ENCODE results near the gene LPP. TPM values are rescaled to one million over a fixed set of nuclear protein-coding genes. Genes with fewer than 3 reads are reported as not detected.

Gene LPP
- total RNA-seq, 1 experiment from 2014 or later, result 20.4 TPM

DNA sequence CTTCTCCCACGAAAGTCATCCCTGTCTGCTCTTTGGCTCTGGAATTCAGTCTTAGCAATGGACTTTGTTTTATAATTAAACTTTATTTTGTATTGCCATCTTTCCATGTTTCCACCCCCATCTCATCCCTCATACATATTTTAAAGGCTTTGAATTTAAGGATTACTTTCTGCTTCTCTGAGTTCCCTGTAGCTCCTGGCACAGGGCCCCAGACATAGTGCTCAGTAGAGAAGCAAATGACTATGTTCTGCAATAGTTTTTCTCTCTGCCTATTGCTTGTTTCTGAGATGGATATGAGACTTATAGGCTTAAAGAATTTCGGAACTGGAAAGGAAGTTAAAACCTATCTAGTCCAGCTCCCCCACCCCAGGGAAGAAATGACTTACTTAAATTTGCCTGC is 197.0 kb downstream of the LPP start:
- H2AFZ ChIP-seq (ENCODE audit: low read length), result no peak overlapping the region
- H4K20me1 ChIP-seq (ENCODE audit: low read length), result no peaks in the 10 kb centered on the region
- no peak overlapping the region for H3K27ac ChIP-seq (ENCODE audit: low read length)
- H3K36me3 ChIP-seq (ENCODE audit: low read depth, low read length), result no peaks in the 10 kb centered on the region
- H3K27me3 ChIP-seq (ENCODE audit: low read length), result no peaks in the 10 kb centered on the region
- ChIA-PET POLR2A (ENCODE audit: unreplicated experiment) (no interaction called here), CTCF (no interaction called here)
- no peaks in the 10 kb centered on the region for H3K79me2 ChIP-seq (ENCODE audit: low read length)
- H3K4me3 ChIP-seq (ENCODE audit: low read length), result no peak overlapping the region
- no peak for ATAC-seq
- DNase-seq, result no peak
- H3K9me3 ChIP-seq (ENCODE audit: low read length), result no peaks in the 10 kb centered on the region
- no peaks in the 10 kb centered on the region for H3K9me2 ChIP-seq (replicated peaks; ENCODE audit: low read length)
- no peak for TF ChIP-seq EZH2phosphoT487 (IDR thresholded peaks at IDR 0.05; ENCODE audit: borderline replicate concordance, low read length)
- TF ChIP-seq, protein P1, sequence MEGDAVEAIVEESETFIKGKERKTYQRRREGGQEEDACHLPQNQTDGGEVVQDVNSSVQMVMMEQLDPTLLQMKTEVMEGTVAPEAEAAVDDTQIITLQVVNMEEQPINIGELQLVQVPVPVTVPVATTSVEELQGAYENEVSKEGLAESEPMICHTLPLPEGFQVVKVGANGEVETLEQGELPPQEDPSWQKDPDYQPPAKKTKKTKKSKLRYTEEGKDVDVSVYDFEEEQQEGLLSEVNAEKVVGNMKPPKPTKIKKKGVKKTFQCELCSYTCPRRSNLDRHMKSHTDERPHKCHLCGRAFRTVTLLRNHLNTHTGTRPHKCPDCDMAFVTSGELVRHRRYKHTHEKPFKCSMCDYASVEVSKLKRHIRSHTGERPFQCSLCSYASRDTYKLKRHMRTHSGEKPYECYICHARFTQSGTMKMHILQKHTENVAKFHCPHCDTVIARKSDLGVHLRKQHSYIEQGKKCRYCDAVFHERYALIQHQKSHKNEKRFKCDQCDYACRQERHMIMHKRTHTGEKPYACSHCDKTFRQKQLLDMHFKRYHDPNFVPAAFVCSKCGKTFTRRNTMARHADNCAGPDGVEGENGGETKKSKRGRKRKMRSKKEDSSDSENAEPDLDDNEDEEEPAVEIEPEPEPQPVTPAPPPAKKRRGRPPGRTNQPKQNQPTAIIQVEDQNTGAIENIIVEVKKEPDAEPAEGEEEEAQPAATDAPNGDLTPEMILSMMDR (conservative IDR thresholded peaks at IDR 0.05; ENCODE audit: low read depth, low read length), result no peak
- no peak for TF ChIP-seq EZH2 (IDR thresholded peaks at IDR 0.05; ENCODE audit: low read length, unreplicated experiment)
- intact Hi-C loops (cut with micrococcal nuclease), result no loop called here
- no peak overlapping the region for H3K9ac ChIP-seq (ENCODE audit: low read length)
- BruUV-seq (replicated peaks), result no TSS peak
- no peaks in the 10 kb centered on the region for H3F3A ChIP-seq (ENCODE audit: low read length, unreplicated experiment)
- H3K4me2 ChIP-seq (ENCODE audit: low read length), result no peak overlapping the region
- H3K4me1 ChIP-seq (ENCODE audit: insufficient read depth, low read length), result peaks cover 11% of the 10 kb centered on the region

DNA sequence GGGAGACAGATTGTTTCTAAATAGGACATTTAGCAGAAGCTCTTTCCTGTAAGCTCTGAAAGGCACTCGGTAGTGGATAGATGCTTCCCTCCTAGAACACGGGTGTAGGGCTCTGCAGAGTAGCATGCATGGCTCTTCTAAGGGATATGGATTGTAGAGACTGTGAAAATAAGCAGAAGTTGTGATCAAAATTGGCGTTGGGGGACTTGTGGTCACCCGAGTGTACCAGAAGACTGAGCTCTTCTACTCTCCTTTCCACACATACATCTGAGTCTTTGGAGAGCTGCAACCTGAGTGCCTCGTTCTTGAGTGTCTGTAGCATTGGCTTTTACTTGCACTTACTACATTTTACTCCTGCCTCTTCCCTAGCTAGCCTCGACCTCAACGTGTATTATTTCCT is 197.7 kb downstream of the LPP start:
- no peak overlapping the region for H3K4me2 ChIP-seq (ENCODE audit: low read length)
- H3K27me3 ChIP-seq (ENCODE audit: low read length), result no peaks in the 10 kb centered on the region
- H3K4me3 ChIP-seq (ENCODE audit: low read length), result no peak overlapping the region
- no peaks in the 10 kb centered on the region for H4K20me1 ChIP-seq (ENCODE audit: low read length)
- H3K9ac ChIP-seq (ENCODE audit: low read length), result no peak overlapping the region
- ATAC-seq, result no peak
- no peaks in the 10 kb centered on the region for H3K79me2 ChIP-seq (ENCODE audit: low read length)
- ChIA-PET CTCF (no interaction called here), POLR2A (ENCODE audit: unreplicated experiment) (no interaction called here)
- no peak overlapping the region for H2AFZ ChIP-seq (ENCODE audit: low read length)
- H3K9me2 ChIP-seq (replicated peaks; ENCODE audit: low read length), result no peaks in the 10 kb centered on the region
- intact Hi-C loops (cut with micrococcal nuclease), result no loop called here
- H3K4me1 ChIP-seq (ENCODE audit: insufficient read depth, low read length), result peaks cover 11% of the 10 kb centered on the region
- no peaks in the 10 kb centered on the region for H3F3A ChIP-seq (ENCODE audit: low read length, unreplicated experiment)
- TF ChIP-seq EZH2 (IDR thresholded peaks at IDR 0.05; ENCODE audit: low read length, unreplicated experiment) (no peak), EZH2phosphoT487 (IDR thresholded peaks at IDR 0.05; ENCODE audit: borderline replicate concordance, low read length) (no peak)
- TF ChIP-seq, protein P1 (conservative IDR thresholded peaks at IDR 0.05; ENCODE audit: low read depth, low read length), result no peak
- no peaks in the 10 kb centered on the region for H3K36me3 ChIP-seq (ENCODE audit: low read depth, low read length)
- no peak for DNase-seq
- BruUV-seq (replicated peaks), result no TSS peak
- no peaks in the 10 kb centered on the region for H3K9me3 ChIP-seq (ENCODE audit: low read length)
- H3K27ac ChIP-seq (ENCODE audit: low read length), result no peak overlapping the region

DNA sequence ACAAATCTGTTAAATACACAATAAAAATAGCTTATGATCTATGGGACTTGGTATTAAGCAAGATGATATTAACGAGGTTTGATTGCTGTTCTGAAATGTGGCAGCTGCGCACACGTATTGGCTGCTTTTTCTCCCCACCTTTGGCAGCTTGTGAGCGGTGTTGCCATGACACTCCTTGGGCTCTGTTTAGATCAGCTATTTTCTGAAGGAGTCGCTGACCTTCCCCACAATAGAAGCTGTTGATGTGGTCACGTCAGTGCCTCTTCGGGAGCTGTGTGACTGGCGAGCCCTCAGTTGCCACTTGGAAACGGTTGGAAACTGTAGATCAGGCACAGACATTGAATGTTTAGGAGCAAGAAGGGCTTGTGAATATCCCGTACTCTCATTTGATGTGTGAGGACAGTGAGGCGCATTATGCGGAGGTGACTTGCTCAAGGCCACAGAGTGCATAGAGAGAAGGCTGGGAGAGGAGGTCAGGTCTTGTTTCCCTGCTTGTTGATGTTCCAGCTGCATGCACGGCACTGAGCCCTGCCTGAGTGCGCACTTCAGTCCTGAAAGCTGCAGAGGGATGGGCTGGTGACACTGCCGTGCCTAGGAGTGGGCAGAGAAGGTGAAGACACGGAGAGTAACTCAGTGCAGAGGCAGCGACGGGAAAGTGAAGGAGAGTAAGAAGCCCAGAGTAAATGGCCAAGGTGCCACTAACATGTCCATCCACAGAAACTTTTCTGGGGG is 198.4 kb downstream of the LPP start:
- POLR2A ChIA-PET (ENCODE audit: unreplicated experiment), result no interaction called here
- no peaks in the 10 kb centered on the region for H3K79me2 ChIP-seq (ENCODE audit: low read length)
- H3K4me3 ChIP-seq (ENCODE audit: low read length), result no peak overlapping the region
- CTCF ChIA-PET, result interaction anchor here (0.6 kb wide), 1 partner anchor 233 kb away, joined by 3 read pairs; no protein-coding TSS in a partner anchor
- no peaks in the 10 kb centered on the region for H3K9me2 ChIP-seq (replicated peaks; ENCODE audit: low read length)
- intact Hi-C loops (cut with micrococcal nuclease), result no loop called here
- BruUV-seq (replicated peaks), result no TSS peak
- H3K27me3 ChIP-seq (ENCODE audit: low read length), result no peaks in the 10 kb centered on the region
- TF ChIP-seq EZH2 (IDR thresholded peaks at IDR 0.05; ENCODE audit: low read length, unreplicated experiment) (no peak), EZH2phosphoT487 (IDR thresholded peaks at IDR 0.05; ENCODE audit: borderline replicate concordance, low read length) (no peak)
- TF ChIP-seq, protein P1 (conservative IDR thresholded peaks at IDR 0.05; ENCODE audit: low read depth, low read length), result no peak
- H4K20me1 ChIP-seq (ENCODE audit: low read length), result no peaks in the 10 kb centered on the region
- H3K9ac ChIP-seq (ENCODE audit: low read length), result no peak overlapping the region
- H3F3A ChIP-seq (ENCODE audit: low read length, unreplicated experiment), result no peaks in the 10 kb centered on the region
- H3K4me1 ChIP-seq (ENCODE audit: insufficient read depth, low read length), result peaks cover 11% of the 10 kb centered on the region
- H2AFZ ChIP-seq (ENCODE audit: low read length), result no peak overlapping the region
- no peaks in the 10 kb centered on the region for H3K9me3 ChIP-seq (ENCODE audit: low read length)
- no peak overlapping the region for H3K4me2 ChIP-seq (ENCODE audit: low read length)
- no peak overlapping the region for H3K27ac ChIP-seq (ENCODE audit: low read length)
- no peaks in the 10 kb centered on the region for H3K36me3 ChIP-seq (ENCODE audit: low read depth, low read length)
- ATAC-seq (no peak), DNase-seq (no peak)

All from PC-3 (cell line).